Gastroesophageal sphincter (tissue), 4 donors: ENCODE measurements around the gene TSPAN5. TPM values are rescaled to one million over a fixed set of nuclear protein-coding genes. Genes with fewer than 3 reads are reported as not detected.

Experiments
- ATAC-seq: fragments of 150-250 bp; one replicate; pipeline ENCODE4 v1.9.1; 2016; ENCODE audit warnings: mild to moderate bottlenecking, moderate library complexity
- H3K27ac ChIP-seq, 4 donors: fragments of 200-600 bp; sonication (generic) in 3 of 4; 1 replicate in 3 of 4; 2 replicates in 1 of 4; pipeline ENCODE4 v1.5.1; 2016 to 2019
- H3K27me3 ChIP-seq: fragments of 200-600 bp; sonication (generic); one replicate; pipeline ENCODE4 v1.5.1; 2019
- H3K36me3 ChIP-seq, 2 donors: fragments of 200-600 bp; sonication (generic); one replicate each; pipeline ENCODE4 v1.5.1; 2019; ENCODE audit warnings: control low read depth in 1 of 2
- H3K4me1 ChIP-seq, 3 donors: fragments of 200-600 bp; sonication (generic); 1 replicate in 2 of 3; 2 replicates in 1 of 3; pipeline ENCODE4 v1.5.1; 2016 to 2019; ENCODE audit warnings: control low read depth in 2 of 3
- H3K4me3 ChIP-seq, 2 donors: fragments of 200-600 bp; sonication (generic); one replicate each; pipeline ENCODE4 v1.5.1; 2019; ENCODE audit warnings: mild to moderate bottlenecking in 1 of 2, moderate library complexity in 1 of 2
- H3K9me3 ChIP-seq, 3 donors: fragments of 200-600 bp; sonication (generic); one replicate each; pipeline ENCODE4 v1.5.1; 2017 to 2019; ENCODE audit warnings: control low read depth in 2 of 3
- EP300 ChIP-seq: sonication (generic); formaldehyde crosslinking; IDR thresholded peaks from one replicate; pipeline ENCODE4 v1.6.1; 2017; ENCODE audit warnings: antibody characterized with exemption, mild to moderate bottlenecking
- POLR2A ChIP-seq, 2 donors: fragments of 450-650 bp; IDR thresholded peaks; one replicate each; pipeline ENCODE4 v1.6.1; 2017; ENCODE audit warnings: antibody characterized with exemption in 2 of 2, mild to moderate bottlenecking in 2 of 2, moderate library complexity in 1 of 2
- POLR2AphosphoS5 ChIP-seq: sonication (generic); formaldehyde crosslinking; IDR thresholded peaks from one replicate; pipeline ENCODE4 v1.6.1; 2017; ENCODE audit warnings: antibody characterized with exemption
- WGBS, 2 donors: methylation state at CpG; one replicate each; pipeline ENCODE4 v1.1.5; 2018; ENCODE audit warnings: low coverage in 1 of 2; 5-methylcytosine and 5-hydroxymethylcytosine counted together
- total RNA-seq, 4 donors: library from RNA; depleted of rRNA; stranded (reverse); fragments of >200 nt; gene quantifications; one replicate each; pipeline ENCODE4 v1.1.0, GENCODE V29; 2016
- TF ChIP-seq, protein P1 (sequence below), 4 experiments: fragments of 200-600 bp in 2 of 4; fragments of 450-650 bp in 2 of 4; sonication (generic) in 1 of 4; IDR thresholded peaks; one replicate each; pipeline ENCODE4 v1.5.1; 2017 to 2019; ENCODE audit warnings: antibody characterized with exemption in 4 of 4, mild to moderate bottlenecking in 2 of 4, moderate library complexity in 2 of 4

Gene TSPAN5
- total RNA-seq, 4 donors from 2014 or later = 9.8 to 14.0 (median 12.2) TPM

DNA sequence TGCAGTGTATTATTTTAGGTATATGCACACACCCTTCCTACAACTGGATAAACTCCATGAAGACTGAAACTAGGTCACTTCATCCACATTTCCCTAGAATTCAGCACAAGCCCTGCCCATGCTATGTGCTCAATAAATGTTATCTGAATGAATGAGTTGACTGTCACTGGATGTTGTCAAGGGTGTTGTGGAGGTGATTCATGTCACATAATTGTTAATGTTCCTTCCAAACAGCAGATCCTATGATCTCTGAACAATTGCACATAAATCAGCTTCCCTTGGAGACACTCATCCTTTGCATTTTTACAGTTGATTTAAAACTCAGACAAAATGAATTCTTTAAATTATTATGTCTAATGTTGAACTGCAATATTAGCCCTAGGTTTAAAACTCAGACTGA lies 154.7 kb downstream of the TSPAN5 start:
- Histone ChIP-seq H3K27ac (no peak overlapping the region), H3K36me3 (no peaks in the 10 kb centered on the region), H3K9me3 (no peaks in the 10 kb centered on the region), H3K27me3 (no peaks in the 10 kb centered on the region), H3K4me3 (no peak overlapping the region), H3K4me1 (no peaks in the 10 kb centered on the region)
- TF ChIP-seq, protein P1, sequence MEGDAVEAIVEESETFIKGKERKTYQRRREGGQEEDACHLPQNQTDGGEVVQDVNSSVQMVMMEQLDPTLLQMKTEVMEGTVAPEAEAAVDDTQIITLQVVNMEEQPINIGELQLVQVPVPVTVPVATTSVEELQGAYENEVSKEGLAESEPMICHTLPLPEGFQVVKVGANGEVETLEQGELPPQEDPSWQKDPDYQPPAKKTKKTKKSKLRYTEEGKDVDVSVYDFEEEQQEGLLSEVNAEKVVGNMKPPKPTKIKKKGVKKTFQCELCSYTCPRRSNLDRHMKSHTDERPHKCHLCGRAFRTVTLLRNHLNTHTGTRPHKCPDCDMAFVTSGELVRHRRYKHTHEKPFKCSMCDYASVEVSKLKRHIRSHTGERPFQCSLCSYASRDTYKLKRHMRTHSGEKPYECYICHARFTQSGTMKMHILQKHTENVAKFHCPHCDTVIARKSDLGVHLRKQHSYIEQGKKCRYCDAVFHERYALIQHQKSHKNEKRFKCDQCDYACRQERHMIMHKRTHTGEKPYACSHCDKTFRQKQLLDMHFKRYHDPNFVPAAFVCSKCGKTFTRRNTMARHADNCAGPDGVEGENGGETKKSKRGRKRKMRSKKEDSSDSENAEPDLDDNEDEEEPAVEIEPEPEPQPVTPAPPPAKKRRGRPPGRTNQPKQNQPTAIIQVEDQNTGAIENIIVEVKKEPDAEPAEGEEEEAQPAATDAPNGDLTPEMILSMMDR (IDR thresholded peaks at IDR 0.05) = no peak
- TF ChIP-seq EP300 (no peak), POLR2AphosphoS5 (no peak), POLR2A (IDR thresholded peaks at IDR 0.05) (no peak)
- no peak for ATAC-seq

DNA sequence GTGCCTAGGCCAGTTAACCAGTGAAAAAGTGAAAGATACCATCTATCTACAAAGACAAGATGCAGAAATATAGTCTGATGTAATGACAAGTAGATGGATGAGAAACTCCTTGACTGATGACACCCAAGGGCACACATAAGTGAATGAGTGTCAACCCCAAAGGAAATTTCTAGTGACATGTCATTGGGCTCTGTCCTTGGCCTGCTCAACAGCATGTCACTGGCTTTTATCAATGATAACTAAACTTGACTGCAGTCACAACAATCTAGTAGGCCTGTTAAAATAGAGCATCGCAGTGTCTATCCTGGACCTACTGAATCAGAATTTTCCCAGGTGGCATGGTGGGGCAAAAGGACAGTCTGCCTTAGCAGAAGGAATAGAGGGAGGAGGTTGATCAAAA lies 155.8 kb downstream of the TSPAN5 start:
- H3K4me1 ChIP-seq = no peaks in the 10 kb centered on the region
- WGBS, 2 donors = 67% methylated on average over 1 of the region's 1 CpG; no CpG with 5 or more reads in 1 of the 2 donors
- ATAC-seq = no peak
- no peak overlapping the region for H3K27ac ChIP-seq
- no peaks in the 10 kb centered on the region for H3K36me3 ChIP-seq
- H3K9me3 ChIP-seq = no peaks in the 10 kb centered on the region
- no peaks in the 10 kb centered on the region for H3K27me3 ChIP-seq
- H3K4me3 ChIP-seq = no peak overlapping the region
- TF ChIP-seq POLR2AphosphoS5 = no peak
- TF ChIP-seq POLR2A (IDR thresholded peaks at IDR 0.05) = no peak
- TF ChIP-seq, protein P1 (IDR thresholded peaks at IDR 0.05) = no peak
- TF ChIP-seq EP300 = no peak

DNA sequence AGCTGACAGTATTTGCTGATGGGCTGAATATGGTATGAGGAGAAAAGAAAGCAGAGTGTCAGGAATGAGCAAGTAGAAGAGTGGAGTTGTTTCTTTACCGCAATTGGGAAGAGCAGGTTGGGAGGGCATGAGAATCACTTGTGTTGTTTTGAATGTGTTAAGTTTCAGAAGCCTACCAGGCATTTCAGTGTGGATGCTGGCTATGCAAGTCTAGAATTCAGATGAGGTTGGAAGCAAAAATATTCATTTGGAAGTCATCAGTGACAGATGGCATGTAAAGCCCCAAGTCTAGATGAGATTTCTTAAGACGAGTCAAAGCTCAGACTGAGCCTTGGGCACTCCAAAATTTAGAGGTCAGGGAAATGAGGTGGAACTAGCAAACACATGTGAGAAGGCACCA lies 156.4 kb downstream of the TSPAN5 start:
- no peak for ATAC-seq
- Histone ChIP-seq H3K27me3 (no peaks in the 10 kb centered on the region), H3K36me3 (no peaks in the 10 kb centered on the region), H3K4me3 (no peak overlapping the region), H3K9me3 (no peaks in the 10 kb centered on the region), H3K4me1 (no peaks in the 10 kb centered on the region), H3K27ac (no peak overlapping the region)
- WGBS, 2 donors = 78 to 93% methylated on average over 2 of the region's 2 CpGs
- TF ChIP-seq, protein P1 (IDR thresholded peaks at IDR 0.05) = no peak
- no peak for TF ChIP-seq POLR2A (IDR thresholded peaks at IDR 0.05)
- TF ChIP-seq EP300 = no peak
- no peak for TF ChIP-seq POLR2AphosphoS5

DNA sequence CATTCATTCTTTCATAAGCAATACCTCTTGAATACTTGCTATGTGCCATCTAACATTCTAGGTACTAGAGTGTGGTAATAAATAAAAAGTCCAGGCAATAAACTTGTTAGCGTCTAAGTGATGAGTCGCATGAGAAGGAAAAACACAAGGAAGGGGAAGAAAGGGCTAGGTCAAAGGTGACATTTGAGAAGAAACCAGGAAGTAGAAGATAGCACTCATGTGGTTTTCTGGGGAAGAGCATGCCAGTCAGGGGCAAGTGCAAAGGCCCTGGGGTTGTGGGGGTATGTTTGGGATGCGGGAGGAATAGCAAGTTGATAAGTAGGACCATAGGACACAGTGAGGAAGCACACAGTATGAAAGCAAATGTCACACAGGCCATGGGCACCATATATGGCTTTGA lies 157.0 kb downstream of the TSPAN5 start:
- WGBS, 2 donors = 89 to 97% methylated on average over 3 of the region's 3 CpGs
- no peak overlapping the region for H3K27ac ChIP-seq
- no peaks in the 10 kb centered on the region for H3K27me3 ChIP-seq

DNA sequence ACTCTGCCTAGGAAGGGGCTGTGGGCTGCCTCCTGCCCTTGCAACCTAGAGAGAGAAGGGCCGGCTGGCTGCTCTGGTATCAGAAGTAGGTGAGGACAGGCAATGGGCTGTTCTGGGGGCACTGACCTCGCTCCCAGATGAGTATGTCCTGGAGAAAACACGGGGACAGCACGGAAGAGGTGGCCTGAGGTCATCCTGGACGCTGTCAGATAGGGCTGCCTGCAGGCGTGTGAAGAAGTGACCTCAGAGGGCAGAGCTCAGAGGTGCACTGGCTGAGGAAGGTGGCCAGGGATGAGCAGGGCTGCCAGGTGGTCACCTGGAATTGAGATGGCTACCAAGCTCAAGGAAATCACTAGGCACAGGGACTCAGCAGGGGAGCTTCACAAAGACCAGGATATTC lies 159.6 kb downstream of the TSPAN5 start:
- Histone ChIP-seq H3K27ac (no peak overlapping the region), H3K4me3 (no peak overlapping the region), H3K27me3 (no peaks in the 10 kb centered on the region), H3K4me1 (peaks cover 0 to 23% (median 3%) of the 10 kb centered on the region in 3 donors), H3K36me3 (no peaks in the 10 kb centered on the region), H3K9me3 (no peaks in the 10 kb centered on the region)
- TF ChIP-seq, protein P1 (IDR thresholded peaks at IDR 0.05) = no peak
- TF ChIP-seq EP300 (no peak), POLR2A (IDR thresholded peaks at IDR 0.05) (no peak), POLR2AphosphoS5 (no peak)
- WGBS, 2 donors = no CpG with 5 or more reads among the region's 6 CpGs
- no peak for ATAC-seq

More for the DNA sequence above, 157.0 kb downstream of the TSPAN5 start:
- Histone ChIP-seq H3K4me1 (no peaks in the 10 kb centered on the region), H3K4me3 (no peak overlapping the region), H3K36me3 (no peaks in the 10 kb centered on the region), H3K9me3 (no peaks in the 10 kb centered on the region)
- TF ChIP-seq, protein P1 (IDR thresholded peaks at IDR 0.05) = no peak
- TF ChIP-seq POLR2AphosphoS5 (no peak), EP300 (no peak), POLR2A (IDR thresholded peaks at IDR 0.05) (no peak)
- ATAC-seq = no peak
